CD14-positive monocyte (primary cell): ENCODE results near the gene FGFR3. TPM values are rescaled to one million over a fixed set of nuclear protein-coding genes. Genes with fewer than 3 reads are reported as not detected.

Experiments used
- DNase-seq, 3 donors: peaks; one replicate each; pipeline ENCODE4 v3.0.0-alpha.2; 2011 to 2022
- H2AFZ ChIP-seq: 2 replicates; pipeline ENCODE4 v1.6.0; 2012; ENCODE audit warnings: mild to moderate bottlenecking, low read depth, low read length, inconsistent platforms; ENCODE audit not compliant: insufficient read depth, poor library complexity, severe bottlenecking
- H3K27ac ChIP-seq, 2 donors: 1 replicate in 1 of 2; 2 replicates in 1 of 2; pipeline ENCODE4 v1.5.1; 2012 to 2013; ENCODE audit warnings: low read length in 2 of 2, control low read depth in 1 of 2, inconsistent platforms in 1 of 2, low read depth in 1 of 2, mild to moderate bottlenecking in 1 of 2
- H3K27me3 ChIP-seq, 2 donors: one replicate each; pipeline versions ENCODE4 v1.6.0 to v1.6.1; 2011 to 2013; ENCODE audit warnings: low read length in 2 of 2; ENCODE audit not compliant: control insufficient read depth in 2 of 2, insufficient read depth in 2 of 2
- H3K36me3 ChIP-seq, 2 donors: replicated peaks in 1 of 2; 1 replicate in 1 of 2; 2 replicates in 1 of 2; pipeline versions ENCODE4 v1.5.1 to v1.6.1; 2012 to 2013; ENCODE audit warnings: low read length in 2 of 2, control low read depth in 1 of 2, inconsistent platforms in 1 of 2, mild to moderate bottlenecking in 1 of 2; ENCODE audit not compliant: insufficient read depth in 2 of 2, control insufficient read depth in 1 of 2
- H3K4me1 ChIP-seq, 2 donors: 1 replicate in 1 of 2; 2 replicates in 1 of 2; pipeline versions ENCODE4 v1.5.1 to v1.6.1; 2012 to 2013; ENCODE audit warnings: low read length in 2 of 2, control low read depth in 1 of 2, inconsistent platforms in 1 of 2, mild to moderate bottlenecking in 1 of 2, moderate library complexity in 1 of 2; ENCODE audit not compliant: insufficient read depth in 2 of 2, control insufficient read depth in 1 of 2
- H3K4me2 ChIP-seq: replicated peaks from 2 replicates; pipeline ENCODE3; 2012; ENCODE audit warnings: low read length, moderate library complexity, mild to moderate bottlenecking; ENCODE audit not compliant: poor library complexity, severe bottlenecking; ENCODE audit errors: extremely low read depth
- H3K4me3 ChIP-seq, 3 experiments: fragments of 200-600 bp in 1 of 3; sonication (generic) in 1 of 3; replicated peaks in 1 of 3; 1 replicate in 2 of 3; 2 replicates in 1 of 3; pipeline ENCODE4 v1.5.1; 2011 to 2013; ENCODE audit warnings: low read length in 3 of 3, mild to moderate bottlenecking in 3 of 3, control low read depth in 2 of 3, low read depth in 2 of 3, inconsistent platforms in 1 of 3, moderate library complexity in 1 of 3
- H3K79me2 ChIP-seq: 2 replicates; pipeline ENCODE4 v1.6.0; 2012; ENCODE audit warnings: mild to moderate bottlenecking, control low read depth, inconsistent platforms, low read length, moderate library complexity; ENCODE audit not compliant: insufficient read depth
- H3K9ac ChIP-seq: 2 replicates; pipeline ENCODE4 v1.6.0; 2017; ENCODE audit warnings: low read length, mild to moderate bottlenecking; ENCODE audit not compliant: insufficient read depth, poor library complexity, severe bottlenecking
- H3K9me3 ChIP-seq, 2 donors: replicated peaks in 1 of 2; 1 replicate in 1 of 2; 2 replicates in 1 of 2; pipeline versions ENCODE4 v1.5.1 to v1.6.1; 2012 to 2013; ENCODE audit warnings: low read length in 2 of 2, control low read depth in 1 of 2; ENCODE audit not compliant: control insufficient read depth in 1 of 2, insufficient read depth in 1 of 2
- H4K20me1 ChIP-seq: 2 replicates; pipeline ENCODE4 v1.6.0; 2012; ENCODE audit warnings: mild to moderate bottlenecking, low read length, control low read depth, moderate library complexity; ENCODE audit not compliant: insufficient read depth
- H3K27ac Mint-ChIP-seq, 7 donors: one replicate each; pipeline ENCODE4 v1.8.0; 2020; ENCODE audit warnings: mild to moderate bottlenecking in 7 of 7, mixed read lengths in 7 of 7, moderate library complexity in 6 of 7, inconsistent platforms in 2 of 7
- H3K27me3 Mint-ChIP-seq, 3 donors: one replicate each; pipeline ENCODE4 v1.8.0; 2021 to 2022; ENCODE audit warnings: low read depth in 3 of 3, mild to moderate bottlenecking in 3 of 3, mixed read lengths in 3 of 3, moderate library complexity in 3 of 3, inconsistent platforms in 1 of 3
- H3K36me3 Mint-ChIP-seq, 2 donors: one replicate each; pipeline ENCODE4 v1.8.0; 2020; ENCODE audit warnings: mixed read lengths in 2 of 2, inconsistent platforms in 1 of 2, mild to moderate bottlenecking in 1 of 2
- H3K4me1 Mint-ChIP-seq: one replicate; pipeline ENCODE4 v1.8.0; 2020; ENCODE audit warnings: mild to moderate bottlenecking, mixed read lengths
- H3K4me3 Mint-ChIP-seq, 2 donors: one replicate each; pipeline ENCODE4 v1.8.0; 2020; ENCODE audit warnings: mild to moderate bottlenecking in 2 of 2, mixed read lengths in 2 of 2, moderate library complexity in 1 of 2
- H3K9me3 Mint-ChIP-seq, 7 donors: one replicate each; pipeline ENCODE4 v1.8.0; 2020 to 2022; ENCODE audit warnings: mixed read lengths in 7 of 7, mild to moderate bottlenecking in 6 of 7, moderate library complexity in 6 of 7, inconsistent platforms in 2 of 7
- CTCF ChIP-seq: fragments of 200-600 bp; IDR thresholded peaks from one replicate; pipeline ENCODE4 v1.8.0; 2022; ENCODE audit warnings: antibody characterized with exemption, mild to moderate bottlenecking
- WGBS: methylation state at CpG from one replicate; pipeline ENCODE4 v1.1.5; 2013; ENCODE audit warnings: missing lambda C conversion rate; ENCODE audit not compliant: insufficient coverage; 5-methylcytosine and 5-hydroxymethylcytosine counted together
- intact Hi-C, 2 donors: fragments of 100-400 bp; cut with micrococcal nuclease; formaldehyde crosslinking; loops; one replicate each; pipeline versions ENCODE4 v1.15.0 to v1.15.1; 2023
- polyA plus RNA-seq, 3 donors: library from polyadenylated mRNA; depleted of rRNA in 1 of 3; unstranded in 2 of 3; stranded (reverse) in 1 of 3; fragments of 300-500 nt in 2 of 3; fragments of >200 nt in 1 of 3; fragmentation: Illumina TruSeq in 2 of 3; gene quantifications; 1 replicate in 2 of 3; 2 replicates in 1 of 3; pipeline ENCODE4 v1.2.3, GENCODE V29; 2012 to 2021

The FGFR3 gene
- polyA plus RNA-seq, 3 donors = 0.07 TPM; not detected in 2

- Histone ChIP-seq H3K4me2 (no peak overlapping the region), H2AFZ (no peak overlapping the region), H3K4me1 (no peaks in the 10 kb centered on the region), H4K20me1 (no peaks in the 10 kb centered on the region), H3K9ac (no peak overlapping the region), H3K4me3 (no peak overlapping the region), H3K27me3 (no peaks in the 10 kb centered on the region), H3K27ac (no peak overlapping the region), H3K9me3 (no peaks in the 10 kb centered on the region), H3K79me2 (no peaks in the 10 kb centered on the region), H3K36me3 (peaks cover 80 to 97% of the 10 kb centered on the region in 2 donors)
- H3K36me3 Mint-ChIP-seq = peaks cover 79 to 93% of the 10 kb centered on the region in 2 donors
- peaks cover 0 to 3% (median 1%) of the 10 kb centered on the region in 3 donors for H3K27me3 Mint-ChIP-seq
- H3K4me1 Mint-ChIP-seq = no peaks in the 10 kb centered on the region
- DNase-seq = no peak
- no peak overlapping the region for H3K4me3 Mint-ChIP-seq
- TF ChIP-seq CTCF = no peak
- intact Hi-C loops = no loop called here
- H3K27ac Mint-ChIP-seq = no peak overlapping the region
- 100% methylated on average over 5 of the region's 7 CpGs for WGBS
- H3K9me3 Mint-ChIP-seq = peaks cover 0 to 2% (median 0%) of the 10 kb centered on the region in 7 donors
Measured at GRCh38 chr4:1836650-1837049, 43.6 kb downstream of the FGFR3 start.

- Histone ChIP-seq H3K4me2 (no peak overlapping the region), H2AFZ (no peak overlapping the region), H3K27me3 (no peaks in the 10 kb centered on the region), H3K27ac (no peak overlapping the region), H3K36me3 (peaks cover 78 to 97% of the 10 kb centered on the region in 2 donors), H3K4me3 (no peak overlapping the region), H3K9me3 (no peaks in the 10 kb centered on the region), H3K9ac (no peak overlapping the region), H4K20me1 (no peaks in the 10 kb centered on the region), H3K79me2 (no peaks in the 10 kb centered on the region), H3K4me1 (no peaks in the 10 kb centered on the region)
- Mint-ChIP-seq H3K4me1 (no peaks in the 10 kb centered on the region), H3K27ac (peak overlapping the region in 1 of 7 donors; percentile 24), H3K36me3 (peaks cover 81 to 93% of the 10 kb centered on the region in 2 donors), H3K4me3 (no peak overlapping the region), H3K27me3 (peaks cover 0 to 3% (median 1%) of the 10 kb centered on the region in 3 donors), H3K9me3 (peaks cover 0 to 2% (median 0%) of the 10 kb centered on the region in 7 donors)
- intact Hi-C loops = no loop called here
- DNase-seq = no peak
- 100% methylated on average over 6 of the region's 10 CpGs for WGBS
- no peak for TF ChIP-seq CTCF
Measured at GRCh38 chr4:1837069-1837468, 44.0 kb downstream of the FGFR3 start.
